ENCODE results near the gene ROCK2.

DNA sequence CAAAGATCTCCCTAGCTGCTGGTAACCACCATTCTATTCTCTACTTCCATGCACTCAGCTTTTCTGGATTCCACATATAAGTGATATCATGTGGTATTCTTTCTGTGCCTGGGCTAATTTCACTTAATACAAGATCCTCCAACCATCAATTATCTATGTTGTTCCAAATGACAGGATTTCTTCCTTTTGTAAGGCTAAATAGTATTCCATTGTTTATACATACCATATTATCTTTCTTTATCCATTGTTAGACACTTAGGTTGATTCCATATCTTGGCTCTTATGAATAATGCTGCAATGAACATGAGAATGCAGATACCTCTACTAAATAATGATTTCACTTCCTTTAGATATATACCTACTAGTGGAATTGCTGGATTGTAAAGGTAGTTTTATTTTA is 66.2 kb downstream of the ROCK2 start:
- TF ChIP-seq, protein P1, sequence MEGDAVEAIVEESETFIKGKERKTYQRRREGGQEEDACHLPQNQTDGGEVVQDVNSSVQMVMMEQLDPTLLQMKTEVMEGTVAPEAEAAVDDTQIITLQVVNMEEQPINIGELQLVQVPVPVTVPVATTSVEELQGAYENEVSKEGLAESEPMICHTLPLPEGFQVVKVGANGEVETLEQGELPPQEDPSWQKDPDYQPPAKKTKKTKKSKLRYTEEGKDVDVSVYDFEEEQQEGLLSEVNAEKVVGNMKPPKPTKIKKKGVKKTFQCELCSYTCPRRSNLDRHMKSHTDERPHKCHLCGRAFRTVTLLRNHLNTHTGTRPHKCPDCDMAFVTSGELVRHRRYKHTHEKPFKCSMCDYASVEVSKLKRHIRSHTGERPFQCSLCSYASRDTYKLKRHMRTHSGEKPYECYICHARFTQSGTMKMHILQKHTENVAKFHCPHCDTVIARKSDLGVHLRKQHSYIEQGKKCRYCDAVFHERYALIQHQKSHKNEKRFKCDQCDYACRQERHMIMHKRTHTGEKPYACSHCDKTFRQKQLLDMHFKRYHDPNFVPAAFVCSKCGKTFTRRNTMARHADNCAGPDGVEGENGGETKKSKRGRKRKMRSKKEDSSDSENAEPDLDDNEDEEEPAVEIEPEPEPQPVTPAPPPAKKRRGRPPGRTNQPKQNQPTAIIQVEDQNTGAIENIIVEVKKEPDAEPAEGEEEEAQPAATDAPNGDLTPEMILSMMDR (tag by site-specific recombination; IDR thresholded peaks at IDR 0.05), result no peak
- TF ChIP-seq HOXA7 (CRISPR knock-in tag; IDR thresholded peaks at IDR 0.05; ENCODE audit: borderline replicate concordance) (no peak), MYNN (tag by site-specific recombination; IDR thresholded peaks at IDR 0.05; ENCODE audit: borderline replicate concordance) (no peak), ZNF354C (tag by site-specific recombination; IDR thresholded peaks at IDR 0.05; ENCODE audit: borderline replicate concordance, low read depth) (no peak), ZNF837 (tag by site-specific recombination; IDR thresholded peaks at IDR 0.05) (no peak), OVOL3 (tag by site-specific recombination; IDR thresholded peaks at IDR 0.05) (no peak), ZNF530 (tag by site-specific recombination; IDR thresholded peaks at IDR 0.05; ENCODE audit: low read depth) (no peak), ZNF133 (tag by site-specific recombination; IDR thresholded peaks at IDR 0.05) (no peak)
- TF ChIP-seq, protein P2, sequence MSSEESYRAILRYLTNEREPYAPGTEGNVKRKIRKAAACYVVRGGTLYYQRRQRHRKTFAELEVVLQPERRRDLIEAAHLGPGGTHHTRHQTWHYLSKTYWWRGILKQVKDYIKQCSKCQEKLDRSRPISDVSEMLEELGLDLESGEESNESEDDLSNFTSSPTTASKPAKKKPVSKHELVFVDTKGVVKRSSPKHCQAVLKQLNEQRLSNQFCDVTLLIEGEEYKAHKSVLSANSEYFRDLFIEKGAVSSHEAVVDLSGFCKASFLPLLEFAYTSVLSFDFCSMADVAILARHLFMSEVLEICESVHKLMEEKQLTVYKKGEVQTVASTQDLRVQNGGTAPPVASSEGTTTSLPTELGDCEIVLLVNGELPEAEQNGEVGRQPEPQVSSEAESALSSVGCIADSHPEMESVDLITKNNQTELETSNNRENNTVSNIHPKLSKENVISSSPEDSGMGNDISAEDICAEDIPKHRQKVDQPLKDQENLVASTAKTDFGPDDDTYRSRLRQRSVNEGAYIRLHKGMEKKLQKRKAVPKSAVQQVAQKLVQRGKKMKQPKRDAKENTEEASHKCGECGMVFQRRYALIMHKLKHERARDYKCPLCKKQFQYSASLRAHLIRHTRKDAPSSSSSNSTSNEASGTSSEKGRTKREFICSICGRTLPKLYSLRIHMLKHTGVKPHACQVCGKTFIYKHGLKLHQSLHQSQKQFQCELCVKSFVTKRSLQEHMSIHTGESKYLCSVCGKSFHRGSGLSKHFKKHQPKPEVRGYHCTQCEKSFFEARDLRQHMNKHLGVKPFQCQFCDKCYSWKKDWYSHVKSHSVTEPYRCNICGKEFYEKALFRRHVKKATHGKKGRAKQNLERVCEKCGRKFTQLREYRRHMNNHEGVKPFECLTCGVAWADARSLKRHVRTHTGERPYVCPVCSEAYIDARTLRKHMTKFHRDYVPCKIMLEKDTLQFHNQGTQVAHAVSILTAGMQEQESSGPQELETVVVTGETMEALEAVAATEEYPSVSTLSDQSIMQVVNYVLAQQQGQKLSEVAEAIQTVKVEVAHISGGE (tag by site-specific recombination; conservative IDR thresholded peaks at IDR 0.05; ENCODE audit: low read depth), result no peak
- TF ChIP-seq, protein P3, sequence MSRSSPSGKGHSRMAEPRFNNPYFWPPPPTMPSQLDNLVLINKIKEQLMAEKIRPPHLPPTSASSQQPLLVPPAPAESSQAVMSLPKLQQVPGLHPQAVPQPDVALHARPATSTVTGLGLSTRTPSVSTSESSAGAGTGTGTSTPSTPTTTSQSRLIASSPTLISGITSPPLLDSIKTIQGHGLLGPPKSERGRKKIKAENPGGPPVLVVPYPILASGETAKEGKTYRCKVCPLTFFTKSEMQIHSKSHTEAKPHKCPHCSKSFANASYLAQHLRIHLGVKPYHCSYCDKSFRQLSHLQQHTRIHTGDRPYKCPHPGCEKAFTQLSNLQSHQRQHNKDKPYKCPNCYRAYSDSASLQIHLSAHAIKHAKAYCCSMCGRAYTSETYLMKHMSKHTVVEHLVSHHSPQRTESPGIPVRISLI (tag by site-specific recombination; IDR thresholded peaks at IDR 0.05), result no peak

Measured in HEK293 (cell line).